Stimulated activated CD4-positive, alpha-beta T cell treated with anti-CD3 and anti-CD28 coated beads, Interleukin-15, amount 100 ng/mL, for 24 hours (primary cell): ENCODE results near the gene COL18A1.
"Not testable (repeated sequence)": the region's sequence is repeated elsewhere in the genome, so short reads cannot be mapped to it uniquely, and the experiment has no call there.

Source experiments
- DNase-seq: peaks from one replicate; pipeline ENCODE4 v3.0.0-alpha.2; 2020

The COL18A1 gene

DNA sequence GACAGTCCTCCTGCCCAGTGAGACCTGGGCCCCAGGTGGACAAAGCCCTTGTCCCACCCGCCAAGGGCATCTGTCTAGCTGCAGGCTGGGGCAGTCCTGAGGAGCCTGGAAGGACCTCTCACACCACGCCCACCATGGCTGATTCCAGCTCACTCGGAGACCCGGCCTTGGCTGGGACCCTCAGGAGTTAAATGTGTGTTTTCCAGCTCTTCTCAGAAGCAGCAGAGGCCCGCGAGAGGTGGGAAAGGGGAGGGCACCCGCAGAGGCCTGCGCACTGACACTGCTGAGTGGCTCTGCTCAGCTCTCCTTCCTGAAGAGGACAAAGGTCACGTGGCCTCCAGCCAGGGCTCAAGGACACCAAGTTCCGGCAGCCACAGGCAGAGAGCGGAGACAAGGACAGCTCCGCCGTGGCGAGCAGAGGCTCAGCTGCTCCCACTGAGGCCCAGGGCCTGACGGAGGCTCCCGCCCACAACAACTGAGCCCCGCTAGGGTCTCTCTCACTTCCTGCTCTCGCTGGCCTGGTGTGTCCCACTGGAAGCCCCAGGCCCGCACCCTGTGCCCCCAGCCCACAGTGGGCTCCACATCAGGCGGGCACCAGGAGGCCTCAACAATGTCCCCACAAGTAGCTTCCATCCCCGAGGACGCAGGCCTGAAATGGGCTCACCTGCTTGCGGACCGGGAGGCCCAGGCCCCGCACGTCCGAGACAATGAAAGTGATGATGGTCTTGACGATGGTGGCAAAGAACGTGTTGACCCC is 120.4 kb downstream of the COL18A1 start:
- DNase-seq, result peak; percentile 2

GRCh38 chr21:45525910-45526306 is 120.9 kb downstream of the COL18A1 start:
- DNase-seq, result peak; percentile 2

DNA sequence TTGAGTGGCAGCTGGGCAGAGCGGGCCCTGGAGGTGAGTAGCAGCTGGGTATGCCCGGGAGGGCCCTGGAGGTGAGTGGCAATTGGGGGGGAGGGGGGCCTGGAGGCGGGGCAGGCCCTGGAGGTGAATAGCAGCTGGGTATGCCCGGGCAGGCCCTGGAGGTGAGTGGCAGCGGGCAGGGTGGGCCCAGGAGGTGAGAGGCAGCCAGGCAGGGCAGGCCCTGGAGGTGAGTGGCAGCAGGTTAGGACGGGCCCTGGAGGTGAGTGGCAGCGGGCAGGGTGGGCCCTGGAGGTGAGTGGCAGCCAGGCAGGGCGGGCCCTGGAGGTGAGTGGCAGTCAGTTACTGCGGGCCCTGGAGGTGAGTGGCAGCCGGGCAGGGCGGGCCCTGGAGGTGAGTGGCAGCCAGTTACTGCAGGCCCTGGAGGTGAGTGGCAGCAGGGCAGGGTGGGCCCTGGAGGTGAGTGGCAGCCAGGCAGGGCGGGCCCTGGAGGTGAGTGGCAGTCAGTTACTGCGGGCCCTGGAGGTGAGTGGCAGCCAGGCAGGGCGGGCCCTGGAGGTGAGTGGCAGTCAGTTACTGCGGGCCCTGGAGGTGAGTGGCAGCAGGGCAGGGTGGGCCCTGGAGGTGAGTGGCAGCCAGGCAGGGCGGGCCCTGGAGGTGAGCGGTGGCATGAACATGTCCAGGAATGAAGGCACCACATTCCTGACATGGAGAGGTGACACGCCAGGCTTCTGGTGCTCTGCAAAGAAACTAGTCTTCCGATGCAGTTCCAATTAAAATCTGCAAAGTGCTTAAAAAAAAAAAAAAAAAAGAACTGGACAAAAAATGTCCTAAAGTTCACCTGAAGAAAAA is 122.4 kb downstream of the COL18A1 start:
- peak; percentile 2 for DNase-seq

DNA sequence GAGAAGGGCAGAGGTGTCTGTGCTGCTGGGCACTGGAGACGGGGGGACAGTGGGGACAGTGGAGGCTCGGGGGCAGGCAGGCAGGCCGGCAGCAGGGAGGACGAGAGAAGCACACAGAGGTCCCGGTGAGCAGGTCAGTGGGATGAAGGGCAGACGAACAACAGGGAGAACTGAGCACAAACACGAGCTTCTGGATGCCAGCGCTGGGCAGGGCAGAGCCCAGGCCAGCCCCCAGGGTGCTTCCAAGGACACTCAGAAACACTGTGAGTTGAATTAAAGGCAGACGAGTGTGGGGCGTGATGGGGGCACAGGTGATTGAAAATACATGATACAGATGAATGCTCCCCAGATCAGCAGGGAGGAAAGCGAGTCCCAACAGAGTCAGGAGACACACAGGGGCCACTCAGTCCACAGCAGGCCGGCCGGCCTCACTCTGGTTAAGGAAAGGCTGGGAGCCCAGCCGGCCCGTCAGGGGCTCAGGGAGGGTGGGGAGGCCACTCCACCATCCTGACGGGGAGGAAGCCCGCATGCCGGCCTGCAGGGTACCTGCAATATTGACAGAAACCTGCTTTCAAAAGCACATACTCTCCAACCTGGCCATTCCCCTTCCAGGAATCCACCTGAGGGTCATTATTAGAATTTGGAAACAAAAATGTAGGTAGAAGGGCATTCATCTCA is 123.2 kb downstream of the COL18A1 start:
- DNase-seq, result peak; percentile 1

GRCh38 chr21:45528981-45529784 is 124.2 kb downstream of the COL18A1 start:
- DNase-seq, result peak; percentile 0

- DNase-seq, result peak; percentile 1
Measured at GRCh38 chr21:45529785-45530422, 124.9 kb downstream of the COL18A1 start.

GRCh38 chr21:45530423-45531113 is 125.6 kb downstream of the COL18A1 start:
- DNase-seq, result peak; percentile 1

DNA sequence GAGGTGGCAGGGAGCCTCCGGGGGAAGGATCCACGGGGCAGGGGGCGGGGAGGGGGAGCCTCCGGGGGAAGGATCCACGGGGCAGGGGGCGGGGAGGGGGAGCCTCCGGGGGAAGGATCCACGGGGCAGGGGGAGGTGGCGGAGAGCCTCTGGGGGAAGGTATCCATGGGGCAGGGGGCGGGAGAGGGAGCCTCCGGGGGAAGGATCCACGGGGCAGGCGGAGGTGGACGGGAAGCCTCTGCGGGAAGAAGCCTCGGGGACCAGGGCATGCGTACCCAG is 126.1 kb downstream of the COL18A1 start:
- DNase-seq, result not testable (repeated sequence)

DNA sequence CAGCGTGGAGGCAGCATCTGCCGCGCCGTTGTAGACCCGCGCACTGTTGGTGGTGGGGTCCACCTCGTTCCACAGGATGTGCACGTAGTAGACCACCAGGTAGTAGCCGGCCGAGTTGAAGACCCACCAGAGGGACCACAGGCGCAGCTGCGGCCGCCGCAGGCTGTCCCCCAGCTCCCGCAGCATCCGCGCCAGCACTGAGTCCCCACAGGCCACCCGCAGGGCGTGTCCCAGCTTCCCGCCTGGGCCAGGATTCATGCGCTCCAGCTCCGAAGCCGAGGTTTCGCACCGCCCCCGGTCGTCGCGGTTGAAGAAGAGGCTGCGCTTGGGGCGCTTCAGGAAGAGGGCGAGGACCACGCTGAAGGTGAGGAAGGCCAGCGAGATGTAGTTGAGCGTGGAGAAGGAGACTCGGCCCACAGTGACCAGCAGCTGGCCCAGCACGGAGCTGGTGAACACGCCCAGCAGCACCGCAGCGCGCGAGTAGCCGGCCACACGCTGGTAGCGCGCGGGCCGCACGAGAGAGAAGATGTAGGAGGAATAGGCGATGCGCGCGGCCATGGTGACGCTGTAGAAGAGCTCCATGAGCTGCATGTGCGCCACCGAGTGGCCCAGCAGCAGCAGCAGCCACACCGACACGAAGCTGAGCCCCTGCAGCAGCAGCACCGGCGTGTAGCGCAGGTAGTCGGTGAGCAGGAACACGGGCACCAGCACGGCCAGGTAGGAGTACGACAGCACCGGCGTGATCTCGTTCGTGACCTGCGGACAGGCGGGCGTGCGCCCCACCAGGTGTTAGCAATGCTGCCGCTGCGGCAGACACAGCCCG is 126.6 kb downstream of the COL18A1 start:
- peak; percentile 2 for DNase-seq

- peak; percentile 0 for DNase-seq
Measured at GRCh38 chr21:45532826-45533360, 127.9 kb downstream of the COL18A1 start.

DNA sequence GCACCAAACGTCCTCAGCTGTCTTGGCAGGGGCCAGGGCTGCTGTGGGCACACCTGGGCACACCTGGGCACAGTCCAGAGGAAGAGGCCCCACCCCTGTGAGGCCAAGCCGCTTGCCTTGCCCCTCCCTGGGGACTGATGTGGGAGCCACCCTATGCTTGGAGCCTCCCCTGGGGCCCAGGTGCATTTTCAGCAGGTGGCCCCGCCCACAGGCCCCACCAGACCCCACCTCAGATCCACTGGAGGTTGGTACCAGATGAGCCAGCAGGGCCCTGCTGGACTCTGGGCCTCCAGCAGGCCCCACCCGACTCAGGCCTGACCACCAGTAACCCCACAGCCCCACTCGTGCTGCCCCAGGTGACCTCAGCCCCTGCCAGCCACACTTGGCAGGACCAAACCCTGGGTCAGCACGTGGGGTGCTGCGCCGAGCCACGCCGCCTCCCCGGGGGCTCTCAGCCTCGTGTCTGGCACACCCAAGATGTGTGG is 128.4 kb downstream of the COL18A1 start:
- peak; percentile 1 for DNase-seq

DNA sequence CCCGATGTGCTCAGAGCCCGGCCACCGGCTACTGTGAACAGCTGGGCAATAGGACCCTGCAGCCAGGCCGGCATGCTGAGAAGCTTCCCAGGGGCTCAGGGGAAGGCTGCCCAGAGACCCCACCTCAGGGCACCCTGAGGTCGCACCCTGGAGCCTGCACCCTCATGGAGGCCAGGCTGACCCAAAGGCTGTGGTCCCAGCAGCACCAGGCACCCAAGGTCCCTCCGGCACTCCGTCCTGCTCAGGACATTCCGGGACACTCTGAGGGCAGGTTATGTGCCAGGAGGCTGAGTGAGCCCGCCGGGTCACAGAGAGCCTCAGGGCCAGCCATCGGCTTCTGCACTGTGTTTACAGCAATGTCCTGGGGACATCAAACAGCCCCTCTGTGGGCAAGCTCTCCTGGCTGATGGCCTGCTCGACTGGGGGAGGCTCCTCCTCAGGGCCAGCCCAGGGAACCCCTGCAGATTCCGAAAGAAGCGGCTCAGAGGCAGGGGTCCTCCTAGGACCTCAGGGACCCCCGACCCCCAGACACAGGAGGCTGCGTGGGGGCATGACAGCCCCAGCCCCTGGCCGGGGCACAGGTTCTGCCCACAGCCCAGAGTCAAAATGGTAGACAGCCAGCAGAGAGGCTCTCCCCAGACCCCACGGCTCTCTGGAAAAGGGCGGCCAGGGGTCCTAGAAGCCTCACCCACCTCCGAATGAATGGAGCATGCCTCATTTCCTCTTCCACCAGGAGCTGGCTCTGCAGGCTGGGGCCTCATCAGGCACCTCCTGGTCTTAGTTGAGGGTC is 129.1 kb downstream of the COL18A1 start:
- peak; percentile 1 for DNase-seq

DNA sequence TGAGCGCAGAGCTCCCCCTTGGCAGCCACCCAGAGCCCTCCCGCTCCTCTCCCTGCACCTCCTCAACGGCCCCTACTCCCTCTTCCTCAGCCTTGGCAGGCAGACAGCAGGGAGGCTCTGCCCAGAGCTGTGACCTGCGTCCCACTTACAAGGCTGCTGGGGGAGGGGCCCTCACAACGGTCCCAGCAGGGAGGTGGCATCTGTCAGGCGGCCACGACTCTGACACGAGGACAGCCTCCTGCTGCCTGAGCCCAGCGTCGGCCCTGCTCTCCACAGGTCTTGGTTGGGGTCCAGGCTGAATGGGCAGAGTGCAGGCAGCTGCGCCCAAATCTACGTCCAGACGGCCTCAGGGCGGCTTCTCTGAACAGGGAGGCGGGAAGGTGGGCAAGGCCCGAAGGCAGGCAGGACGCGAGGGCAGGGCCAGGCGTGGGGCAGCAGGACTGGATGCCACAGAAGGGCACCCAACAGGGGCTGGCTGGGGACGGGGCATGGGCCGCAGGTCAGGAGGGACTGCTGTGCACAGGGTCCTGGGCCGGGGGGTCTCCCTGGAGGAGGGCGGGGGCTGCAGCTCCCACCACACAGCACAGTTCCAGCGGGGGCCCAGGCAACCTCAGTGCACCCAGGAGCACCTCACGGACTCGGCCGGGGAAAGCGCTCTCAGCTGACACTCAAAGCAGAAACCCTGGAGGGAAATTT is 129.8 kb downstream of the COL18A1 start:
- peak; percentile 3 for DNase-seq

DNA sequence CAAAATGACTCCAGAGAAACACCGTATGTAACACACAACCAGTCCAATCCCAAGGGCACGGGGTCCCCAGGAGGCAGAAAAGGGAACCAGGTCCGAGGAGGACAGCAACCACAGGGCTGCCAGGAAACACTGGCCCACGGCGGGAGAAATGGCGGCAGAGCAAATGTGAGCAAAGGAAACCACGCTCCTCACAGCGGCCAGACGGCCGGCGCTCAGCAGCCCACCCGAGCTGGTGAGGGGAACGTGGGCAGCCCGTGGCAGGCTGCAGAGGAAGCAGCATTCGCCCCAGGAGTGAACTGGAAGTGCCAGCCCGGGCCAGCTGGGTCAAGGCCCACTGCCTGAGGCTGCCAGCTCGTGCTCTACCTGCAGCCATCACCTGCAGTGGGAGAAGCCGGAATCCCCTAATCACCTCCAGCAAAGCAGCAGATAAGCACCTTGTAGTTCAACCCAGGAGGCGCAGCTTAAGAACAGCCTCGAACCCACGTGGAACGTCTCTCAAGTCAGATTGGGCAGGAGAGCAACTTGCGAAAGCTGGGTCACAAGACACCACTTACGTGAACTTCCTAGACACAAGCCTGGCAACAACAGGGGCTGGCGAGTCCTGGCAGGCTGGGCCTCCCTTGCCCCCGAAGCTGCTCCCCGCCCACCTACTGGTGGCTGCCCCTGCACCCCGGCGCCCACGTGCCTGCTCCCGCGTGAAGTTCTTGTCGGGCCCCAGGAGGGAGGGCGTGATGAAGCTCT is 130.5 kb downstream of the COL18A1 start:
- DNase-seq, result peak; percentile 0

DNA sequence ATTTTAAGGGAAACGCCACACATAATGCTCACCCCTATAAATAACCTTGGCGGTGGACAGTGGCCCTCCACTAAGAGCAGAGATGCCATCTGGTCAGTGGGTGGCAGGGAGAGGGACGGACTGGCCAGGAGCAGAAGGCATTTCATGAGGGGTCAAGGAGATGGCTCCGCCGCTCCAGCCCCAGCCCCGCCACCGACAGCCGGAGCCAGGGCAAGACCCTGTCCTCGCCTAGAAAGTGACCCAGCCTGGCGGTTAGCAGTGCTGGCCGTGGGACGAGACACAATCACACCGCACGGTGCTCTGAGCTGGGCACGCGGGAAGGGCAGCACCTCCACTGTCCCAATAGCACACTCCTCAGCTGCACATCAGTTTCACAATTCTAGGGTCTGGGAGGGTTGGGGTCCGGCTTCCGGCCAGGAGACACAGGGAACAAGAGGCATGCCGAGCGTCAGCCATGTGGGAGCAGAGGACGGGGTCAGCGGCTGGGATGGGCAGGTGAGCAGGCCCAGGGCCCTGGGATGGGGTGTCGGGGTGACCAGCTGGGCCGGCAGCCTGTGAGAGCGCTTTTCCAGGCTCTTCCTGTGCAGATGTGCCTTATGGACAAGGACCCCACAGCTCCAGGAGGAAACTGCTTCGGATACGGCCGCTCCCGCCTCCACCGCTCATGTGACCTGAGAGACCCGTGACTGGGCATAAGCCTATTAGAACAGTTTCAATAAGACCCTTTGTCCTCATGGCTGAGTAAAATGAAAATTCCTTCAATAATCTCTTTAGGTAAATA is 131.5 kb downstream of the COL18A1 start:
- DNase-seq, result peak; percentile 1

- peak; percentile 1 for DNase-seq
Measured at GRCh38 chr21:45537111-45537745, 132.3 kb downstream of the COL18A1 start.
